Embryonic facial prominence (tissue), 1 donor: ENCODE data around the gene ASCC1.

Source experiments
- DNase-seq: peaks from one replicate; pipeline ENCODE4 v3.0.0-alpha.2; 2016; ENCODE audit errors: extremely low spot score

ASCC1 gene

DNA sequence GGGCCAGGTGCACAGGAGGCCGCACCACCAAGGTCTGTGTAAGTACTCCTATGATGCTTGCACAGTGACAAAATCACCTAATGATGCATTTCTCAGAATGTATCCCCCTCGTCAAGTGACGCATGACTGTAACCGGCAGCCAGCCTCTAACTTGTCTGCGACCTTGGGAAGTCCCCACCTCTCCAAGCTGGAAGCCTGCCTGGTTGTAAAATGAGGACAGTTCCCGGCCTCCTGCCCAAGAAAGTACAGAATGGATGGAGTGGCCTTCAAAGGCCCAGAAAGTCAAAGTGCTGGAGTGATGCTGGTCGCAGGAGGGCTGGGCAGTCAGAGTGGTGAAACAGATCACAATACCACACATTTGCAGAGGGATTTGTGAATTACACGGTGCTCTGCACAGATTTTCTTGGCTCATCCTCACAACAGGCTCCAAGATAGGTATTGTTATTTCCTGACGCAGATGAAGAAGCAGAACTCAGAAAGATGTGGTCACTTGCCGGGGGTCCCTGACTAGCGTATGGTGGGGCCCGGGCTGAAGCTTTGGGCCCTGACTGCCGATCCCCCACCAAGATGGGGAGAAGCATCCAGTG, 150.5 kb downstream of the ASCC1 start:
- DNase-seq = no peak

DNA sequence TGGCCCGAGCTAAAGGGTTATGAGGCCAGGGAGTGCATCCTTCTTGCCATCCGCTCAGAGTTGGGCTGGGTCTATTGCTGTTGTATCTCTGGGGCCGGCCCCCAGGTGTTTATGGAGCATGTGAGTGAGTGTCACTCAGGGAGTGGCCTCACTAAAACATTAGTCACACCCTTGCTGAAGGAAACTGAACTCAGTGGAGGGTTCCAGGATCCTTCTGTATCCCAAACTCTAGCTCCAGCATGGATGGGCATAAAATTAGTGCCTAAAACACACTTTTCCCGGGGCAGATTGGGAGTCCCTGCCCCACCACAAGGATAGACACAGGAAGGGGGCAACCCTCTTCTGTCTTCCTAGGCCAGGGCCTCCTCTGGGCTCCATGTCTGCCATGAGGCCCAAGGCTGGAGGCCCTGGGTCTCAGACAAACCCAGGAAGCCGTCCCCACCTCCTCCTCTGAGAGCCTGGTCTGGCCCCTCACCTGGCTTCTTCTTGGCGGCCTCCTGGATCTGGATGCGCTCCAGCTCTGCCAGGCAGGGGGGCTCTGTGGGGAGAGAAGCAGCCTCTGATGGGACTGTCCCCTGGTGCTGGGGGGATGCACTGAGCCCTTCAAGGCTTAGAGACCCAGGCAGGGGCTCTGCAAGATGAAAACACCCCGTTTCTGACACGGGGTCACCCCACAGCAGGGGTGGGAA, 152.2 kb downstream of the ASCC1 start:
- no peak for DNase-seq

DNA sequence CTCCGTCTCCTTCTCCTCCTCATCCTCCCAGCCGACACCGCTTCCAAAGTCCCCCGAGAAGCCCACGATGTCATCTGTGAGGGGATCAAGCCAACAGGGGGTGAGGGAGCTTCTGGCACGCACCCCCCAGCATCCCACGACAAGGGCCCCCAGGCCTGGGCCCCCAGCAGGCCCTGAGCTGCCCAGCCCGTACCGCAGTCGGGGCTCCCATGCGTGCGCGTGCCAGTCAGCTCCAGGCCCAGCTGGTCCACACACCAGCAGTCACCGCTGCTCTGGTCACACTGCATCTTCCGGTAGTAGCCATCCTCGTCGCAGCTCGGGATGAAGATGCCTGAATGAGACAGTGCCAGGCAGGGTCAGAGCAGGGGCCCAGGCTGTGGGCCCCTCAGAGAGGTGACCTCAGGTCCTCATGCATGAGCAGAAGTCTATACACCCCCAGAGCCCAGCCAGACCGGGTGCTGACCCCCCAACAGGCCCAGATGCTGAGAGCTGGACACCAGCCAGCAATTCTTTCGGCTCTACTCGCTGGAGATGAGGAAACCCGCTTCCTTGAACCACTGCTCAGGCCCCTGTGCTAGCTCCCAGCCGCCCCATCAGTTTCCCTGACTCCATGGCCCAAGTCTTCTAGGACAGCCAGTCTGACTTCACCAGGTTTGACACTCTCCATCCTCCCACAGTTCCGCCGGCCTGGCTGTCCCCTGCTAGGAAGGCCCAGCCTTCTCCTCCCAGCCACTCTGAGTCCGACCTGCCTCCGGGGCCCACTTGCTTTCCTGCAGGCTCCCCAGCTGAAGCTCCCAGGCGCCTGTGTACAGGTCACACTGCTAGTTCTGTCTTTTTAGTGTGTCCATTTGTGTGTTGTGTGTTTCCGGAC, 153.0 kb downstream of the ASCC1 start:
- DNase-seq = no peak

- DNase-seq = no peak
Observed at GRCh38 chr10:72062382-72062781, 153.7 kb downstream of the ASCC1 start.

DNA sequence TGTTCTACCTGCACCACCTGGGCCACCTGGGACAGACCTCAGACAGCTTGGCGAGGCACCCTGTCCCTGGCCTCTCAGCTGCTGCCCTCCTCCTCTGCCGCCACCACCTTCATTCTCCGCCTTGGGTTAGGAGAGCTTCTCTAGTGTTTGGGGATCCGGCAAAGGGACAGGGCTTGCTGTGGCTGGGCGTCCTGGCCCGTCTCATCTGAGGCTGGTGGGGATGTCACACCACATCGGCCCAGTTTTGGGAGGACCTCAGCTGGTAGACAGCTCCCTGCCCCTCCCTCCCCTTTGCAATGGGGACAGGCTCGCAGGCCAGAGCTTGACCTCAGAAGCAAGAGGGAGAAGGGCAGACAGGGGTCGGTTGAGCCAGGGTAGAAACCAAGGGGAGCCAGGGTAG, 154.1 kb downstream of the ASCC1 start:
- no peak for DNase-seq

DNA sequence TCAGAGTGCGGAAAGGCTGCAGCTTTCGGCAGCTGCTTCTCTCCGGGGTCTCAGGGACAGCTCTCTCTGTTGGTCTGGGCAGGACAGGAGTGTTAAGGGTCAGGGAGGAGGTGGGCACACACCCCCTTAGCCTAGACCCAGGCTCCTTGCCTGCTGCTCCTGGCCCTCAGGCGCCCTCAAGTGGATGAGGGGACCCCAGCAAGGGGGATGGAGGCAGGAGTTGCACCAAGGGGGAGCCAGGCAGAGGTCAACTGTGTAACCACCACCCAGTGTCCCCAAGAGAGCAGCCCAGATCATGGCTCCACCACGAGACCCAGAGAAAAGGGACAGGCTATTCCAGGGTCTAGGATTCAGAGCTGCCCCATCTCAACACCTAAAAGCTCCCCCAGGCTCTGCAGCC, 154.6 kb downstream of the ASCC1 start:
- DNase-seq = no peak

DNA sequence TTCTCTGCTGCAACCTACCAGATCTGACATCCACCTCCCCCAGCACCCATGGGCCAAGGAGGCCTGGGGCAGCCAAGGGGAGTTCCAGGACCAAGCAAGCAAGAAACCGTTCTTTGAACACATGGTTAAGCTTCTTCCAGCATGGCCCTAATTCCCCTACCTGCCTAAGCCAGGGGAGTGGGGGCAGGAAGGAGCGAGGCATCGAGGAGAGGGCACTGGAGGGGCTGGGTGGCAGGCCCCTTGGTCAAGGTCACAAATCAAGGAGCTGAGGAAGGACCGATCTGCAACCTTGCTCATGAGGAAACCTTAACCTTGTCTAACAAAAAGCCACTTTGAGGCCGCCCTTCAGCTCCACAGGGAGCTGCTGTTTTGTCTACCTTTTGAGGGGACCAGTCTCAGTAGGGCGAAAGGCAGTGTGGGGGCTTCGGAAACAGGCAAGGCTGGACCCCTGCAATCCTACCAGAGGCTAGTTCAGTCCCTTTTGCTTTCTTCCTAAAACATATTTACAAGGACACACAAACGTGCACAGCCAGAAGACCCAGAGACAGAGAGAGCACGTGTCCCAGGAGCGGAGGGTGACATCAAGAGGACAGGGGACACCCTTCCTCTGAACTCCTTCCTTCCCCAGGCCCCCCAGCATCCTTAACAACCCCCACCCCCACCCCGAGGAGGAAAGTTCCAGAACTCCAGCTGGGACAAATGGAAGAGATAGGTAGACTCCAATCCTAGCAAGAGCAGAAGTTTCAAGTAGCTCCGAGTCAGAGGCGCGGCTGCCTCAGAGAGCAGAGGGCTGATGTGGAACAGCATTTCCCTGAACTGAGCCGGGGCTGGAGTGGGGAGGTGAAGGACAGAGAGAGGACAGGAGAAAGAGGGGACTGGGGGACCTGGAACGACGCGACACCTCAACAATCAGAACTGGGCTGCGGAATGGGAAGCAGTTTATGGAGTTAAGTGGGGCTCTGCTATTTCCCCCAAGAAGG, 155.9 kb downstream of the ASCC1 start:
- no peak for DNase-seq

DNA sequence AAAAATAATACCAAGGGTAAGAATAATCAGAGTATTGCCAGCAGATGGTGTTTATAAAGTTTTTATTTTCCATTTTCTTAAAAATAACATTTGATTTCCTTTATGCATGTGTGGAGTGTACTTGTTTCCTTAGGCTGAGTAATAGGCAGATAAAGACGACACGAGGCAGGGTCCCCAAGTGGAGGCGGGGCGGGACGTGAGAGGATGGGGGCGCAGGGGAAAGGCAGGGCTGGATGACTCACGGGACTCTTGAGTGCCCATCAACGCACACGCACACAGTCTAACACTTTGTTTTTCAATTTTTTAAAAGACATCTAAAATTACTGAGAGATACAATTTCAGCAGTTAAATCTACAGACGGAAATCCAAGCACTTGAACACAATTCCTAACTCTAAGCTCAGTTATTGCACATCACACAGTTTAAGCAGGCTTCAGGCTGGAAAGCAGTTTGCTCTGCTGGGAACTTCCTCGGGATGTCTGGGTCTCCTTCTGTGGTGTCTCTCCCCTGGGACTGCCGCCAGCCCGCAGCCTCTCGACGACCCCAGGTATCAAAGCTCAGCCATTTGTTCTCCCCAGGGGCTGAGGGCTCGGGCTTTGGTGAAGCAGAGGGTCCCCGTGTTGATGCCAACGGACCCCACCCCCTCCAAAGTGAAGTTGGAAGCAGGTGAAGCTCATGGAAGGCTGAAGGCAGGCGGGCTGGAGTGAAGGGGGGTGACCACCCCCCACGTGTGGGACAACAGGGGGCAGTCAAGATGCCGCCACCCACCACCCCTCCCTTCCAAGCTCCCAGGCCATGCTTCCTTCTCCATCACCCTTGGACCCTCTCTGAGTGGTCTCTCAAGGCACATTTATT, 156.9 kb downstream of the ASCC1 start:
- DNase-seq = no peak

- no peak for DNase-seq
Observed at GRCh38 chr10:72058347-72058898, 157.7 kb downstream of the ASCC1 start.

DNA sequence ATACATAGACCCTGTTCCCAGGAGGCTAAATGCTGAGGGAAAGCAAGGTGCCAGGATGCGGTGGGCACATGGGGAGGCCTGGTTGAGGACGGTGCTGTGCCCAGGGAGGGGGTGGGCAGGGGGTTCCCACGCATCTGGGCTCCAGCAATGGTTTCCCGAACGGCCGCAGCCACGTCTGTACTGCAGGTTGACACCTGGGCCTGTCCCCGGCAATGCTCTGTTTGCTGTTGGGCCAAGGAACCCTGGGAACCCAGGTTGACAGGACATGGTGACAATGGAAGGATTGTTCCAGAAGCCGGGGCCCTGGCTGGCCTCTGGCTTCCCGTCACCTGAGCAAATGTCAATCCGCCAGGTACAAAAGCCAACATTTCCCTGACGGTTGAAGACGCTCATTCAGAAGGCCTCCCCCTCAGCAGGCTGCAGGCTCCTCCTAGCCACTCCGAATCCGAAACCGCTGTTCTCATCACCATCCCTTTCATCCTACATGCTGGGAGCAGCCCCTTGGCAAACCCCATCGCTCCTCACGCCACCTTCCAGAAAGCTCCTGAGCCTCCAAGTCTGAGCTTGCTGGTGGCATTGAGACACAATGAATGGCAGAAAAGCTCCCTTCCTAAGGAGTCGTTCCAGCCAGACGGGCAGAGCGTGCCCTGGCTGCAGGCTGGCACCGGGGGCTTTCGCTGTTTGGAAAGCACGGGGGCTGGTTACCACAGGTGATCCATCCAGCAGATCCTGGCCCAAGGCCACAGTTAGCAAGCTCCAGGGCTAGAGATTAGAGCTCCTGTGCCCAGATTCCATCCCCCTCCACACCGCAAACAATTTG, 158.9 kb downstream of the ASCC1 start:
- no peak for DNase-seq

DNA sequence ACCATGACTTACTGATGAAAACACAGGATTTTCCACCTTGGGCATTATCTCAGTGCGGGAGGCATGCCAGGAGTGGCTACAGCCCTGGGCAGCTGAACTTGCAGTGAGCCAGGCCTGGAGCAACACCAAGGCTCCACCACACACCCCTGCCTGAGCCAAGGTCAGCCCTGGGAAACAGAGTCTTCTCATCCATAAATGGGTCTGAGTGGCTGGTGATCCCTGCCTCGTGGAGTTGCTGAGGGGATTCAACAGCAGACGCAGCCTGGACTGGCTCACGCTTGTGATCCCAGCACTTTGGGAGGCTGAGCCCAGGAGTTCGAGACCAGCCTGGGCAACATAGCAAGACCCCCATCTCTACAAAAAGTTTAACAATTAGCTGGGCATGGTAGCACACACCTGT, 160.0 kb downstream of the ASCC1 start:
- no peak for DNase-seq

DNA sequence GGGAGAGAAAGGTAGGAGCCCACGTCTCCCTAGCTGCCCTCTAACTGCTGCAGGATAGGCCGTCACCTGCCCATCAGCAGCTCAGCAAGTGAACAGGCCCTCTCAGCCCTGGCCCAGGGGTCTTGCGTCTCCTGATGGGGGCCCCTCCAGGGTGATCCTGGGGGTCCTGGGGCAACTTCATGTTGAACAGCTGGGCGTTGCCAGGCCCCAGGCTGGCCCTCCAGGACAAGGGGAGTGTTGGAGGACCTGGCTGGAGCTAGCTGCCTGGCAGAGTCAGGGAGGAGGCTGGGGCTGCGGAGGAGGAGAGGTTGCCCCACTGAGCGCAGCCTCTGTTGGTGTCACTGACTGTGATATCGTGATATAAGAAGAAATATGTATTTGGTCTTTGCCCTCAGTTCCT, 162.4 kb downstream of the ASCC1 start:
- no peak for DNase-seq

DNA sequence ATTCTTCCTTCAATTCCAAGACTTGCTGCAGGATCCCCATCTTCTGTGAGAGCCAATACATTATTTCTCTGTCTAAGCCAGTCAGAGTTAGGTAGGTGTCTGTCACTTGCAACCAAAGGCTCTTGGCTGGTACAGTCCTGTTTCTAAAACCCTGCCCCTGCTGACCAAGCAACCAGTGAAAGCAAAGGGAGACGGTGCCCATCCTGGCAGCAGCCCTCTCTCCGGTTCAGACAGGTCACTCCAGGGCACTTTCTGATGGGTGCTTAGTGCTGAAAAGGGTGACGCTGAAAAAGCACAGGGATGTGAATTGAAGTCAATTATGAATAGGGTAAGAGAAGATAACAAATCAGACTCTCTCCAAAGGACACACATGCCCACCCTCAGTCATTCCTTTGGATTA, 165.2 kb downstream of the ASCC1 start:
- no peak for DNase-seq

DNA sequence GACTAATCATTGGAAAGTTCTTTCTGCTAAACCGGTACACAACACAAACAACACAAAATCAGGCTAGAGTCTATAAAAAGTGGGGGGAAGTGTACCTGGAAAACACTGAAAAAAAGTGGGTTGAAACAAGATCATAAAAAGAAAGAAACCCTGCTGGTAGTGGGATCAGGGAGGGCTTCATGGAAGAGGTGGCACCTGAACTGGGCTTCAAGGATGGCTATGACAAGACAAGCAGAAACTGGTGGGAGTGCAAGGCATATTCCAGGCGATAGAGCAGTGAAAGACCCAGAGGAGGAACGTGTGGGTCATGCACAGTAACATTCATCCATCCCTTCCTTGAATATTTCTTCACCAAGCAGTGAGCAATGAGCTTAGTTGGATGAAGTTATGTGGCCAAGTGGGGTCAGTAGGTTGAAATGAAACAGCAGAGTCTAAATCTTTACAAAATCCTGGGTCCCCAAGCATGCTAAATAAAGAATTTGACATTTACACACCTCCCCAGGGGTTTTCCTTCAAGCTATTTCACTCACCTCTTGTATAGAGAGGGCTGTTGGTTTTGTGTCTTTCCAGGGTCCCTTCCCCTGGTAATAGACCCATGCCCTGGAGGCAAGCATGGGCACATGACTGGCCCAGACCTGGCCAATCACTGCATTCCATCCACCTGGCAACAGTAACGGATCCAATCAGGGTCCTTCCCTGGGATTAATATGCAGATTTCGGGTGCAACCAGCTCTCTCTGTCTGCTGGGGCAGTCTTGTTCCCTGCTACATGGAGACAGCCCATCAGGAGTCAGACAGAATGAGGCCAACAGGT, 165.9 kb downstream of the ASCC1 start:
- no peak for DNase-seq

- DNase-seq = no peak
Observed at GRCh38 chr10:72049472-72049871, 166.6 kb downstream of the ASCC1 start.

DNA sequence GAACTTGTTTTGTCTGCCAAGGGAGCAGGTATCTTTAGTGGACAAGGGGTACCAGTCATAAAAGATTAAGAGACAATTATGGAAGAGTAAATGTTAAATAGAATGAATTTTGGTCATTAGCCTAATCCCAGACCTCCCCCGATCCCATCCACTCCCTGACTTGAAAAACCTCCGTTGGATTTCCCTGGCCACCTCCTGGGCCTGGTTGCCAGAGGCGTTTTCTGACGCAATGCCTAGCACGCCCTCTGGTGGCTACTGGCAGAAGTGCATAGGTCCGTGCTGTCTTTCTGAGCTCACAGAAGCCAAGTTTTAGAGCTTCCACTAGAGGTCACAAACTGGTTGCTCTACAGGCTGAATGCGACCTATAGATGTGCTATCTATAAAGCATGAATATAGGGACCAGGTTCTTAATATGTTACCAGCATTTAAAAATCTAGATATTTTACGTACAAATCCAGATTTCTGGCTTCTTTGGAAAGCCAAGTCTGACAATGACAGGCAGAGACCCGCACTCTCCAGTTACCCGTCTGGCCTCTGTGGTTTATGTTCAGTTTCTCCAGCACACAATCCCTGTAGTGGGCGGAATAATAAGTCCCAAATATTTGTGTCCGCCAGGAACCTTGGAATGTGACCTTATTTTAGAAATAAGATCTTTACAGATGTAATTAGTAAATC, 167.5 kb downstream of the ASCC1 start:
- peak; percentile 85 for DNase-seq
